ENCODE measurements around the gene NMNAT2. TPM values are rescaled to one million over a fixed set of nuclear protein-coding genes. Genes with fewer than 3 reads are reported as not detected.

The NMNAT2 gene
- total RNA-seq, 4 donors from 2014 or later, result 0.93 to 2.2 (median 1.9) TPM

DNA sequence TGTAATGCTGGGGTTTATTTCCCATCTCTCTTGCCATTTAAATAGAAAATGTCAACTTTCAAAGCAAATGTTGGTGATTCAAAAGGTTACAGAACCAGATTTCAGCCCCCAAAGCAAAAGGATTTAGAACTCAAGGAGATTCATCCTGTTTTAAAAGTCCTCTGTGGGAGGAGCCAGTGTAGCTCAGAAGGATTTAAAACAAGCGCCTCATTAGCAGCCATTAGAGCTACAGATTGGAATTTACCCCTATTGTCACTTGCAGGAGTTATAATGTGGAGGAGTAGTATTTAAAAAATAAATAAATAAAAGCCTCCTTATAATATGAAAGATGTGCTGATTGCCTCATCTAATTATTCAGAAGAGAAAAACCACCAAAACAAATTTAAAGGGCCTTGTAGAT is 124.3 kb downstream of the NMNAT2 start:
- H3K4me3 ChIP-seq, result no peak overlapping the region
- no peak for ATAC-seq
- no peaks in the 10 kb centered on the region for H3K36me3 ChIP-seq
- 81 to 90% methylated on average over 1 of the region's 1 CpG for WGBS, 2 donors (ENCODE audit: low coverage in 1 of 2)
- no peak overlapping the region for H3K27ac ChIP-seq
- H3K4me1 ChIP-seq, result peaks cover 0 to 14% (median 10%) of the 10 kb centered on the region in 3 donors
- TF ChIP-seq, protein P1, sequence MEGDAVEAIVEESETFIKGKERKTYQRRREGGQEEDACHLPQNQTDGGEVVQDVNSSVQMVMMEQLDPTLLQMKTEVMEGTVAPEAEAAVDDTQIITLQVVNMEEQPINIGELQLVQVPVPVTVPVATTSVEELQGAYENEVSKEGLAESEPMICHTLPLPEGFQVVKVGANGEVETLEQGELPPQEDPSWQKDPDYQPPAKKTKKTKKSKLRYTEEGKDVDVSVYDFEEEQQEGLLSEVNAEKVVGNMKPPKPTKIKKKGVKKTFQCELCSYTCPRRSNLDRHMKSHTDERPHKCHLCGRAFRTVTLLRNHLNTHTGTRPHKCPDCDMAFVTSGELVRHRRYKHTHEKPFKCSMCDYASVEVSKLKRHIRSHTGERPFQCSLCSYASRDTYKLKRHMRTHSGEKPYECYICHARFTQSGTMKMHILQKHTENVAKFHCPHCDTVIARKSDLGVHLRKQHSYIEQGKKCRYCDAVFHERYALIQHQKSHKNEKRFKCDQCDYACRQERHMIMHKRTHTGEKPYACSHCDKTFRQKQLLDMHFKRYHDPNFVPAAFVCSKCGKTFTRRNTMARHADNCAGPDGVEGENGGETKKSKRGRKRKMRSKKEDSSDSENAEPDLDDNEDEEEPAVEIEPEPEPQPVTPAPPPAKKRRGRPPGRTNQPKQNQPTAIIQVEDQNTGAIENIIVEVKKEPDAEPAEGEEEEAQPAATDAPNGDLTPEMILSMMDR (IDR thresholded peaks at IDR 0.05), result no peak
- TF ChIP-seq POLR2AphosphoS5 (IDR thresholded peaks at IDR 0.05) (no peak), EP300 (IDR thresholded peaks at IDR 0.05) (no peak), POLR2A (IDR thresholded peaks at IDR 0.05) (no peak)
- no peaks in the 10 kb centered on the region for H3K9me3 ChIP-seq
- H3K27me3 ChIP-seq, result no peaks in the 10 kb centered on the region

DNA sequence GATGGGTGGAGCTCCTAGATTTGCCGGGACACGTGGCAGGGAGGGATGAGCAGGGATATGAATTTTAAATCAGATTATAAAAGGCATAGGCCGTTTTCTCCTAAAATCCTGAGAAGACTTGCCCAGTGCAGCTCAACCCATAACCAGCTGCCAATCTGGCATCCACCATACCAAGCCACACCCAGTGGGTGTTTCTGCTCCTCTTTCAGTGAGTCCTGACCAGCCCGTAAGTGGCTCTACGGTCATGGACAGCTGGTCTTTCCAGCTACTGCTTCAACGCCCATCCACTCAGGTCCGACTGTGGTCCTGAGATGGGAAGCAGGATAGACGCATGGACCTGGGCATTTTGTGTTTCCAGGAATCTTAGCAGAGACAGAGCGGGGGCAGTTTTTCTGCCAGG is 124.9 kb downstream of the NMNAT2 start:
- Histone ChIP-seq H3K4me3 (no peak overlapping the region), H3K27ac (peak overlapping the region in 1 of 4 donors; percentile 78), H3K36me3 (no peaks in the 10 kb centered on the region), H3K9me3 (no peaks in the 10 kb centered on the region), H3K27me3 (no peaks in the 10 kb centered on the region), H3K4me1 (peaks cover 0 to 14% (median 10%) of the 10 kb centered on the region in 3 donors)
- TF ChIP-seq, protein P1 (IDR thresholded peaks at IDR 0.05), result no peak
- TF ChIP-seq POLR2AphosphoS5 (IDR thresholded peaks at IDR 0.05) (no peak), POLR2A (IDR thresholded peaks at IDR 0.05) (no peak), EP300 (IDR thresholded peaks at IDR 0.05) (no peak)
- 100% methylated on average over 1 to 3 of the region's 9 CpGs for WGBS, 2 donors (ENCODE audit: low coverage in 1 of 2)
- ATAC-seq, result no peak

GRCh38 chr1:183291802-183292514 is 126.2 kb downstream of the NMNAT2 start:
- Histone ChIP-seq H3K27ac (peak overlapping the region in 3 of 4 donors; percentile 49 to 78 (median 53)), H3K9me3 (no peaks in the 10 kb centered on the region), H3K4me3 (no peak overlapping the region), H3K4me1 (peaks cover 0 to 20% (median 10%) of the 10 kb centered on the region in 3 donors), H3K27me3 (no peaks in the 10 kb centered on the region), H3K36me3 (no peaks in the 10 kb centered on the region)
- 39 to 56% methylated on average over 6 to 7 of the region's 11 CpGs for WGBS, 2 donors (ENCODE audit: low coverage in 1 of 2)
- TF ChIP-seq EP300 (IDR thresholded peaks at IDR 0.05) (no peak), POLR2A (IDR thresholded peaks at IDR 0.05) (no peak), POLR2AphosphoS5 (IDR thresholded peaks at IDR 0.05) (peak; percentile 57)
- TF ChIP-seq, protein P1 (IDR thresholded peaks at IDR 0.05), result no peak
- ATAC-seq, result peak; percentile 77

- no peak for TF ChIP-seq EP300 (IDR thresholded peaks at IDR 0.05)
- TF ChIP-seq, protein P1 (IDR thresholded peaks at IDR 0.05), result no peak
- TF ChIP-seq POLR2AphosphoS5 (IDR thresholded peaks at IDR 0.05), result no peak
- TF ChIP-seq POLR2A (IDR thresholded peaks at IDR 0.05), result no peak
- Histone ChIP-seq H3K36me3 (no peaks in the 10 kb centered on the region), H3K4me1 (peaks cover 0 to 23% (median 10%) of the 10 kb centered on the region in 3 donors), H3K9me3 (no peaks in the 10 kb centered on the region), H3K27ac (peak overlapping the region in 3 of 4 donors; percentile 49 to 78 (median 53)), H3K27me3 (no peaks in the 10 kb centered on the region), H3K4me3 (no peak overlapping the region)
- WGBS, 2 donors (ENCODE audit: low coverage in 1 of 2), result 14 to 64% methylated on average over 1 to 2 of the region's 5 CpGs
- ATAC-seq, result no peak
Measured at GRCh38 chr1:183291216-183291762, 126.9 kb downstream of the NMNAT2 start.
